AG04449 (cell line): ENCODE results near the gene ARHGEF5.

Experiments
- CTCF ChIA-PET: fragments of 350-600 bp; formaldehyde crosslinking; extraction: SDS; loops from one replicate; lab custom pipeline; 2021; ENCODE audit warnings: antibody characterized with exemption; lab: Yijun Ruan, JAX
- POLR2A ChIA-PET: fragments of 400-600, 350-600 bp; formaldehyde crosslinking; extraction: SDS; loops from one replicate; lab custom pipeline; 2020; ENCODE audit warnings: antibody characterized with exemption, inconsistent platforms; lab: Yijun Ruan, JAX
- DNase-seq: peaks from one replicate; pipeline ENCODE4 v3.0.0-alpha.2; 2010; ENCODE audit warnings: low read depth, low spot score
- H3K4me3 ChIP-seq: 2 replicates; pipeline ENCODE4 v1.5.1; 2011; ENCODE audit warnings: low read depth, mild to moderate bottlenecking, control low read depth, low read length
- CTCF ChIP-seq: IDR thresholded peaks from one replicate; pipeline ENCODE4 v1.5.1; 2011; ENCODE audit warnings: mild to moderate bottlenecking, moderate library complexity, low read length, control low read depth, inconsistent platforms; ENCODE audit not compliant: insufficient read depth; ENCODE audit errors: missing control alignments

The ARHGEF5 gene

GRCh38 chr7:144398291-144398690 lies 43.1 kb downstream of the ARHGEF5 start:
- TF ChIP-seq CTCF, result no peak
- POLR2A ChIA-PET, result no interaction called here
- no peak overlapping the region for H3K4me3 ChIP-seq
- CTCF ChIA-PET, result no interaction called here
- DNase-seq, result no peak

GRCh38 chr7:144398911-144399310 lies 43.7 kb downstream of the ARHGEF5 start:
- TF ChIP-seq CTCF, result no peak
- no peak overlapping the region for H3K4me3 ChIP-seq
- DNase-seq, result no peak
- ChIA-PET CTCF (no interaction called here), POLR2A (no interaction called here)

- H3K4me3 ChIP-seq, result no peak overlapping the region
- DNase-seq, result no peak
- no peak for TF ChIP-seq CTCF
- ChIA-PET CTCF (interaction anchor here (1.2 kb wide), 1 partner anchor 8 kb away, joined by 3 read pairs; no protein-coding TSS in a partner anchor), POLR2A (no interaction called here)
Observed at GRCh38 chr7:144399946-144400345, 44.7 kb downstream of the ARHGEF5 start.

- no peak overlapping the region for H3K4me3 ChIP-seq
- no peak for TF ChIP-seq CTCF
- ChIA-PET POLR2A (no interaction called here), CTCF (interaction anchor here (0.8 kb wide), 1 partner anchor 9 kb away, joined by 3 read pairs; no protein-coding TSS in a partner anchor)
- no peak for DNase-seq
Observed at GRCh38 chr7:144401490-144401889, 46.3 kb downstream of the ARHGEF5 start.

- no peak for TF ChIP-seq CTCF
- no peak overlapping the region for H3K4me3 ChIP-seq
- CTCF ChIA-PET, result interaction anchor here (1.9 kb wide), 2 partner anchors 9 to 11 kb away, joined by 4 to 6 read pairs; no protein-coding TSS in a partner anchor
- POLR2A ChIA-PET, result no interaction called here
- no peak for DNase-seq
Observed at GRCh38 chr7:144403102-144403501, 47.9 kb downstream of the ARHGEF5 start.

GRCh38 chr7:144403649-144404061 lies 48.5 kb downstream of the ARHGEF5 start, which contains the start of gene NOBOX:
Gene NOBOX, minus strand, starts transcription at chr7:144403693.
- TF ChIP-seq CTCF, result no peak
- no peak for DNase-seq
- H3K4me3 ChIP-seq, result no peak within 1 kb of the TSS
- CTCF ChIA-PET, result interaction anchor here (1.9 kb wide), 2 partner anchors 10 to 12 kb away, joined by 4 to 6 read pairs; no protein-coding TSS in a partner anchor
- POLR2A ChIA-PET, result no interaction called here
